ENCODE results near the gene AGPS. TPM values are rescaled to one million over a fixed set of nuclear protein-coding genes. Genes with fewer than 3 reads are reported as not detected.

AGPS gene
- polyA plus RNA-seq, 3 donors from 2014 or later = 16.1 to 27.2 (median 18.0) TPM

- Mint-ChIP-seq H3K27ac (no peak overlapping the region), H3K27me3 (ENCODE audit: low read depth in 3 of 3) (peaks cover 0 to 11% (median 1%) of the 10 kb centered on the region in 3 donors), H3K36me3 (no peaks in the 10 kb centered on the region), H3K4me1 (no peaks in the 10 kb centered on the region), H3K9me3 (no peaks in the 10 kb centered on the region), H3K4me3 (no peak overlapping the region)
- DNase-seq = no peak
These were observed 184.5 kb downstream of the AGPS start for GRCh38 chr2:177577075-177577474.

GRCh38 chr2:177578454-177578853, 185.9 kb downstream of the AGPS start:
- H3K4me1 Mint-ChIP-seq = no peaks in the 10 kb centered on the region
- no peaks in the 10 kb centered on the region for H3K9me3 Mint-ChIP-seq
- no peak overlapping the region for H3K4me3 Mint-ChIP-seq
- no peak overlapping the region for H3K27ac Mint-ChIP-seq
- H3K27me3 Mint-ChIP-seq (ENCODE audit: low read depth in 3 of 3) = peaks cover 0 to 12% (median 1%) of the 10 kb centered on the region in 3 donors
- no peak for DNase-seq
- no peaks in the 10 kb centered on the region for H3K36me3 Mint-ChIP-seq

DNA sequence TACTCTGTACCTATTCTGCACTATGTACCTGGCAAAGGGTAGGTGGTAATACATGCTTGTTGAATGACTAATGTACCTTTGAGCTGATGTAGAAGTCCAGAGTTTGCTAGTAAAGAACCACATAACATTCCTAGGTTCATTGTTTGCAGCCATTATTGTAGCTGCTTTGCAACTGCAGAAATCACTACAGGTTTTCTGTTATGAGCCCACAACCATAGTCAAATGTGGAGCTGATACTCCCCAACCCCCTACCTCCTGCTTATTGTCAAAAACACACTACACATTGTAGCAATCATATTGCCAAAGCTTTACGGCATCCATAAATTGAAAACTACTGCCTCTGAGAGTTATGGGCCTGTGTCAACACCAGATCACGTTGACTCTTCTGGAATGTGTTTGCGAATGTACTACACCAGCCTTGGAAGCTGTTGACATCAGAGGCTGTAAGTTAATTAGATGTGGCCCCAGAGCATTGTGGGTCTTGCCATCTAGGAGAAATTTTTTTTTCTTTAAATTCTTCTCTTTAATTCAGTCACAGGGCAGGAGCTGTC, 187.0 kb downstream of the AGPS start:
- H3K4me1 Mint-ChIP-seq = no peaks in the 10 kb centered on the region
- H3K4me3 Mint-ChIP-seq = no peak overlapping the region
- peaks cover 0 to 8% (median 0%) of the 10 kb centered on the region in 3 donors for H3K27me3 Mint-ChIP-seq (ENCODE audit: low read depth in 3 of 3)
- no peak for DNase-seq
- H3K9me3 Mint-ChIP-seq = no peaks in the 10 kb centered on the region
- H3K27ac Mint-ChIP-seq = no peak overlapping the region
- no peaks in the 10 kb centered on the region for H3K36me3 Mint-ChIP-seq

DNA sequence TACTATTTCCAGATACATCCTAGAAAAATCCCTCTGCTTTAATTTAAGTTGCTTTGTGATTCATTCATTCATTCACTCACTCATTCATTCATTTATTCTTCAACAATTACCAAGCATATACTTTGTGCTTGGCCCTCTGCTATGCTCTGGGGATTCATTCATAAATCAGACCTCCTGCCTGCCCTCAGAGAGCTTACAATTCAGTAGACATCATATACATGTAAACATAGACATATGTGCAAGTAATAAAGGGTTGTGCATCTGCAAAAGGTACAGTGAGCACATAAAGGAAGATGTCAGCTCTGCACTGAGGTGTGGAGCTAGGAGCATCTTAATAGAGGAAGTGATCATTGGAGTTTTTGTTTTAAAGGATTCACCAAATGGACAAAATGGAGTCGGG, 189.4 kb downstream of the AGPS start:
- DNase-seq = no peak
- Mint-ChIP-seq H3K4me3 (no peak overlapping the region), H3K27me3 (ENCODE audit: low read depth in 3 of 3) (peaks cover 0 to 10% (median 3%) of the 10 kb centered on the region in 3 donors), H3K9me3 (no peaks in the 10 kb centered on the region), H3K27ac (no peak overlapping the region), H3K4me1 (no peaks in the 10 kb centered on the region), H3K36me3 (no peaks in the 10 kb centered on the region)

- Mint-ChIP-seq H3K4me3 (no peak overlapping the region), H3K27ac (no peak overlapping the region), H3K36me3 (no peaks in the 10 kb centered on the region), H3K27me3 (ENCODE audit: low read depth in 3 of 3) (peaks cover 0 to 11% (median 3%) of the 10 kb centered on the region in 3 donors), H3K4me1 (no peaks in the 10 kb centered on the region), H3K9me3 (no peaks in the 10 kb centered on the region)
- no peak for DNase-seq
These were observed 191.6 kb downstream of the AGPS start for GRCh38 chr2:177584030-177584692.

DNA sequence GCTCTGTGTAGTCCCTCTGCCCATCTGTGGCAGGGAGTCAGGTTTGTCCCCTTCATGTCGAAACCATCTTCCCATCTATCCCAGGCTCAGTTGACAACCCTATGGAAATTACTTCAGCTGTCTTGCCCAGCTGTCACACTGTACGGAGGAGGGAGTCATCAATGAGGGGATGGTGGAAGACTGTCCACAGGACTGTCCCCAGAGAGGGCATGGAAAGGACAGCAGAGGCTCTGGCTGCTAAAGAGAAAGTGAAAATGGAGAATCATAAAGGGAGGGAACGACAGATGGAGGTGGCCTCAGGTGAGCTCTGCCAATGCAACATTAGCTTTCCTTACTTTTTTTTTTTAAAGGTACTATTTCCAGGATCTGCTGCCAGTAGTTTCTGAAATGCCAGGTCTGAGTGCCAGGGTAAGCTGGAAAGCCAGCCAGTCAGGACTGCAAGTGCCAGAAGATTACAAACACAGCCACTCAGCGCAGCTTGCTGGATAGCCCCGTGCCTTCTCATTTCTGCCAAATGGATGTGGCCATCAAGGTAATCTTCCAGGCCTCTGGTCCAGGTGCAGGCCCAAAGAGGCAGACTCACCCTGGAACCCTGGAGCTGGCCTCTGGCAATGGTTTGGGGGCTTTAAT, 192.8 kb downstream of the AGPS start:
- no peak for DNase-seq
- H3K4me3 Mint-ChIP-seq = no peak overlapping the region
- H3K9me3 Mint-ChIP-seq = no peaks in the 10 kb centered on the region
- no peaks in the 10 kb centered on the region for H3K4me1 Mint-ChIP-seq
- peaks cover 0 to 18% (median 3%) of the 10 kb centered on the region in 3 donors for H3K27me3 Mint-ChIP-seq (ENCODE audit: low read depth in 3 of 3)
- H3K36me3 Mint-ChIP-seq = no peaks in the 10 kb centered on the region
- no peak overlapping the region for H3K27ac Mint-ChIP-seq

- Mint-ChIP-seq H3K27ac (no peak overlapping the region), H3K36me3 (no peaks in the 10 kb centered on the region), H3K9me3 (no peaks in the 10 kb centered on the region), H3K4me1 (no peaks in the 10 kb centered on the region), H3K27me3 (ENCODE audit: low read depth in 3 of 3) (peaks cover 0 to 19% (median 3%) of the 10 kb centered on the region in 3 donors), H3K4me3 (no peak overlapping the region)
- no peak for DNase-seq
These were observed 193.6 kb downstream of the AGPS start for GRCh38 chr2:177586154-177586553.

- H3K27me3 Mint-ChIP-seq (ENCODE audit: low read depth in 3 of 3) = peaks cover 0 to 19% (median 7%) of the 10 kb centered on the region in 3 donors
- H3K9me3 Mint-ChIP-seq = no peaks in the 10 kb centered on the region
- DNase-seq = no peak
- no peak overlapping the region for H3K27ac Mint-ChIP-seq
- H3K4me3 Mint-ChIP-seq = no peak overlapping the region
- no peaks in the 10 kb centered on the region for H3K36me3 Mint-ChIP-seq
- H3K4me1 Mint-ChIP-seq = no peaks in the 10 kb centered on the region
These were observed 194.8 kb downstream of the AGPS start for GRCh38 chr2:177587371-177587770.

GRCh38 chr2:177588671-177589070, 196.1 kb downstream of the AGPS start:
- no peaks in the 10 kb centered on the region for H3K36me3 Mint-ChIP-seq
- H3K4me1 Mint-ChIP-seq = no peaks in the 10 kb centered on the region
- no peak overlapping the region for H3K27ac Mint-ChIP-seq
- H3K27me3 Mint-ChIP-seq (ENCODE audit: low read depth in 3 of 3) = peaks cover 0 to 19% (median 7%) of the 10 kb centered on the region in 3 donors
- DNase-seq = no peak
- H3K9me3 Mint-ChIP-seq = no peaks in the 10 kb centered on the region
- H3K4me3 Mint-ChIP-seq = no peak overlapping the region

GRCh38 chr2:177589186-177589585, 196.6 kb downstream of the AGPS start:
- Mint-ChIP-seq H3K9me3 (no peaks in the 10 kb centered on the region), H3K4me1 (no peaks in the 10 kb centered on the region), H3K27me3 (ENCODE audit: low read depth in 3 of 3) (peaks cover 0 to 21% (median 7%) of the 10 kb centered on the region in 3 donors), H3K4me3 (no peak overlapping the region), H3K27ac (no peak overlapping the region), H3K36me3 (no peaks in the 10 kb centered on the region)
- DNase-seq = no peak

DNA sequence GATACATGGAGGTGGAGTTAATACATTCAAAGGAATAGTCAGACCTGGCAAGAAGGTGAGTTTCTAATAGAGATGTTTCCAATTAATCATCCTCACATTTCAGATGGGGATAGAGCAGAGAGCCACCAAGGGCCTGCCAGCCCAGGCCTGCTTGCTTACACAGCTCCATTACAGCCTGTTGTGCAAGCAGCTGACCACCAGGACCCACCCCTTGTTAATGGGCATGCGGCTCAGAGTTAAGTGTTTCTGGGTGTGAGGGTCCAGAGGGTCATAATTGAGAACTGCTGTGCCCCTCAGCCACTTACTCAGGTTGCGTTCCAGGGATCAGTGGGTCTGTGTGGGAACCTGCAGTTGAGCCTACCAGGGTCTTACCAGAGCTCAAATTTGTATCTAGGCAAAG, 199.8 kb downstream of the AGPS start:
- H3K9me3 Mint-ChIP-seq = no peaks in the 10 kb centered on the region
- H3K27me3 Mint-ChIP-seq (ENCODE audit: low read depth in 3 of 3) = peaks cover 0 to 21% (median 4%) of the 10 kb centered on the region in 3 donors
- DNase-seq = no peak
- no peak overlapping the region for H3K4me3 Mint-ChIP-seq
- H3K4me1 Mint-ChIP-seq = no peaks in the 10 kb centered on the region
- no peak overlapping the region for H3K27ac Mint-ChIP-seq
- H3K36me3 Mint-ChIP-seq = no peaks in the 10 kb centered on the region

GRCh38 chr2:177592945-177593344, 200.4 kb downstream of the AGPS start:
- H3K9me3 Mint-ChIP-seq = no peaks in the 10 kb centered on the region
- H3K27ac Mint-ChIP-seq = no peak overlapping the region
- no peak overlapping the region for H3K4me3 Mint-ChIP-seq
- peaks cover 0 to 21% (median 4%) of the 10 kb centered on the region in 3 donors for H3K27me3 Mint-ChIP-seq (ENCODE audit: low read depth in 3 of 3)
- no peaks in the 10 kb centered on the region for H3K4me1 Mint-ChIP-seq
- DNase-seq = no peak
- H3K36me3 Mint-ChIP-seq = no peaks in the 10 kb centered on the region

DNA sequence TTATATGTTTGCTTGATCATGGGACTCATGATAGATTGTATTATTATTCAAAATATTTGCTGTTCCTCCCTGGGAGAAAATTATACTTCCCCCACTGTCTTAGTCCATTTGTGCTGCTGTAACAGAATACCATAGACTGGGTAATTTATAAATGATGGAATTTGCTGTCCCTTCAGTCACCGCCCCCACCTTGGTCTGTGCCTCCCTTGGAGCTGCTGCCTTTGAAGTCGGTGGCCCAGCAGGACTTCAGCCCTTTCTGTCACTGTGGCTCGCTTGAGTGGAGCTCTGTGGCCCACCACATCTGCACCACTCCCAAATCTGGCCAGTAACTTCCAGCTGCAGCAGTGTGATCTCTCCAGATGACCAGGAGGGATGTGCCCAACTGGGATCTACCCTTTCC, 200.8 kb downstream of the AGPS start:
- Mint-ChIP-seq H3K27ac (no peak overlapping the region), H3K4me1 (no peaks in the 10 kb centered on the region), H3K9me3 (no peaks in the 10 kb centered on the region), H3K27me3 (ENCODE audit: low read depth in 3 of 3) (peaks cover 0 to 24% (median 4%) of the 10 kb centered on the region in 3 donors), H3K36me3 (no peaks in the 10 kb centered on the region), H3K4me3 (no peak overlapping the region)
- DNase-seq = no peak

Measured in immature natural killer cell (primary cell).